HCT116 (cell line): ENCODE measurements around the gene FAM181A. TPM values are rescaled to one million over a fixed set of nuclear protein-coding genes. Genes with fewer than 3 reads are reported as not detected.

Experiments
- ATAC-seq: fragments of 200-7000 bp; cut with Tn5 transposase; 2 replicates; pipeline ENCODE4 v1.9.1; 2020; ENCODE audit warnings: mild to moderate bottlenecking, moderate library complexity
- BruUV-seq: library from RNA; stranded (reverse); fragments of 400-500 nt; replicated peaks from 2 replicates; lab custom pipeline; 2021; lab: Mats Ljungman, UMichigan
- CTCF ChIA-PET: fragments of 300-600 bp; sonication (Branson Sonifier 250); formaldehyde crosslinking; loops from one replicate; lab custom pipeline; 2021; ENCODE audit warnings: antibody characterized with exemption; lab: Charles Lee
- POLR2A ChIA-PET: fragments of 300-600, 350-600 bp; sonication (Branson Sonifier 250); formaldehyde crosslinking; loops from one replicate; lab custom pipeline; 2021; ENCODE audit warnings: antibody characterized with exemption; lab: Charles Lee
- RAD21 ChIA-PET, 2 experiments: fragments of 300-600 bp; sonication (Branson Sonifier 250); formaldehyde crosslinking; loops; one replicate each; lab custom pipeline; 2023; ENCODE audit warnings: low total read pairs in 2 of 2; ENCODE audit not compliant: uncharacterized antibody in 2 of 2, unreplicated experiment in 2 of 2, low non-redundant PET in 1 of 2; lab: Charles Lee
- DNase-seq: peaks from one replicate; pipeline ENCODE4 v3.0.0-alpha.2; 2010; ENCODE audit warnings: low read depth, low spot score
- H2AFZ ChIP-seq: fragments of 200-600 bp; shearing (Covaris generic), sonication (generic); 2 replicates; pipeline ENCODE4 v1.6.1; 2017; ENCODE audit warnings: low read depth, mixed run types, mixed read lengths, antibody characterized with exemption, low read length; ENCODE audit not compliant: poor library complexity, severe bottlenecking
- H3K27ac ChIP-seq: 2 replicates; pipeline ENCODE4 v1.5.1; 2012; ENCODE audit warnings: low read depth, low read length
- H3K27me3 ChIP-seq: fragments of 200-600 bp; sonication (generic); 2 replicates; pipeline ENCODE4 v1.6.1; 2016; ENCODE audit warnings: mixed run types, low read length, mixed read lengths; ENCODE audit not compliant: insufficient read depth
- H3K36me3 ChIP-seq, 2 experiments: fragments of 200-500 bp in 1 of 2; fragments of 200-600 bp in 1 of 2; sonication (Bioruptor generic) in 1 of 2; sonication (generic) in 1 of 2; 2 replicates each; pipeline versions ENCODE4 v1.5.1 to v1.6.1; 2014 to 2016; ENCODE audit warnings: low read length in 2 of 2, inconsistent platforms in 1 of 2, mixed read lengths in 1 of 2, mixed run types in 1 of 2; ENCODE audit not compliant: insufficient read depth in 2 of 2, control insufficient read depth in 1 of 2
- H3K4me1 ChIP-seq, 2 experiments: fragments of 200-600 bp in 1 of 2; sonication (generic) in 1 of 2; 2 replicates each; pipeline versions ENCODE4 v1.5.1 to v1.6.1; 2012 to 2017; ENCODE audit warnings: low read length in 2 of 2, inconsistent platforms in 1 of 2, mild to moderate bottlenecking in 1 of 2, mixed read lengths in 1 of 2, mixed run types in 1 of 2, moderate library complexity in 1 of 2; ENCODE audit not compliant: insufficient read depth in 2 of 2, control insufficient read depth in 1 of 2
- H3K4me2 ChIP-seq: fragments of 200-600 bp; sonication (generic); 2 replicates; pipeline ENCODE4 v1.6.1; 2017; ENCODE audit warnings: mixed run types, low read length, mixed read lengths
- H3K4me3 ChIP-seq, 2 experiments: fragments of 200-600 bp in 1 of 2; sonication (generic) in 1 of 2; replicated peaks in 1 of 2; 2 replicates each; pipeline ENCODE4 v1.5.1; 2011 to 2016; ENCODE audit warnings: low read length in 2 of 2, control low read depth in 1 of 2, low read depth in 1 of 2, mild to moderate bottlenecking in 1 of 2, mixed read lengths in 1 of 2, mixed run types in 1 of 2
- H3K79me2 ChIP-seq: fragments of 200-600 bp; sonication (generic); 2 replicates; pipeline ENCODE4 v1.6.1; 2017; ENCODE audit warnings: mild to moderate bottlenecking, mixed run types, low read length, moderate library complexity, mixed read lengths; ENCODE audit not compliant: insufficient read depth
- H3K9ac ChIP-seq: fragments of 200-600 bp; sonication (generic); 2 replicates; pipeline ENCODE4 v1.6.1; 2016; ENCODE audit warnings: low read length, mixed read lengths
- H3K9me2 ChIP-seq: fragments of 200-600 bp; sonication (generic), shearing (Covaris generic); 2 replicates; pipeline ENCODE4 v1.6.1; 2017; ENCODE audit warnings: mixed run types, mild to moderate bottlenecking, moderate library complexity; ENCODE audit not compliant: insufficient read depth
- H3K9me3 ChIP-seq, 2 experiments: fragments of 200-500 bp in 1 of 2; fragments of 200-600 bp in 1 of 2; sonication (Bioruptor generic) in 1 of 2; sonication (generic) in 1 of 2; 2 replicates each; pipeline ENCODE4 v1.6.1; 2014 to 2017; ENCODE audit warnings: low read length in 2 of 2, mixed read lengths in 2 of 2, inconsistent platforms in 1 of 2, low read depth in 1 of 2, mild to moderate bottlenecking in 1 of 2, mixed run types in 1 of 2, moderate library complexity in 1 of 2; ENCODE audit not compliant: control insufficient read depth in 1 of 2, insufficient read depth in 1 of 2
- H4K20me1 ChIP-seq: fragments of 200-600 bp; sonication (generic), shearing (Covaris generic); 2 replicates; pipeline ENCODE4 v1.6.1; 2017; ENCODE audit warnings: mixed run types, mild to moderate bottlenecking, moderate library complexity; ENCODE audit not compliant: insufficient read depth
- ATF3 ChIP-seq: IDR thresholded peaks from 2 replicates; pipeline ENCODE4 v1.6.1; 2012
- CBX3 ChIP-seq: IDR thresholded peaks from 2 replicates; pipeline ENCODE4 v1.6.1; 2012; ENCODE audit warnings: low read depth
- CEBPB ChIP-seq: IDR thresholded peaks from 2 replicates; pipeline ENCODE4 v1.6.1; 2012; ENCODE audit warnings: low read depth
- CTCF ChIP-seq, 3 experiments: fragments of 200-600 bp in 1 of 3; sonication (generic) in 1 of 3; IDR thresholded peaks in 2 of 3; conservative IDR thresholded peaks in 1 of 3; 2 replicates each; pipeline ENCODE4 v1.5.1; 2012 to 2017; ENCODE audit warnings: low read depth in 2 of 3, low read length in 2 of 3, antibody characterized with exemption in 1 of 3, borderline replicate concordance in 1 of 3, control low read depth in 1 of 3, mild to moderate bottlenecking in 1 of 3, mixed read lengths in 1 of 3, mixed run types in 1 of 3, moderate library complexity in 1 of 3; ENCODE audit not compliant: insufficient read depth in 1 of 3
- ELF1 ChIP-seq: IDR thresholded peaks from 2 replicates; pipeline ENCODE4 v1.6.1; 2012; ENCODE audit warnings: low read depth, borderline replicate concordance
- EZH2phosphoT487 ChIP-seq: fragments of 200-600 bp; IDR thresholded peaks from 2 replicates; pipeline ENCODE4 v1.6.1; 2018; ENCODE audit warnings: antibody characterized with exemption, borderline replicate concordance
- FOSL1 ChIP-seq: IDR thresholded peaks from 2 replicates; pipeline ENCODE4 v1.6.1; 2012; ENCODE audit warnings: low read depth
- POLR2A ChIP-seq: IDR thresholded peaks from 2 replicates; pipeline ENCODE4 v1.7.0; 2011; ENCODE audit warnings: borderline replicate concordance; ENCODE audit not compliant: insufficient read depth, insufficient read length; ENCODE audit errors: extremely low read depth
- SP1 ChIP-seq: IDR thresholded peaks from 2 replicates; pipeline ENCODE4 v1.6.1; 2012; ENCODE audit warnings: low read depth
- YY1 ChIP-seq: IDR thresholded peaks from 2 replicates; pipeline ENCODE4 v1.6.1; 2011; ENCODE audit warnings: low read length, low read depth, moderate library complexity, mild to moderate bottlenecking; ENCODE audit not compliant: insufficient replicate concordance; ENCODE audit errors: extremely low read depth
- ZNF274 ChIP-seq: fragments of 200-500 bp; sonication (Bioruptor generic); IDR thresholded peaks from 2 replicates; pipeline ENCODE4 v1.6.1; 2014; ENCODE audit warnings: mild to moderate bottlenecking, low read depth, low read length, inconsistent platforms
- intact Hi-C: fragments of 100-400 bp; cut with micrococcal nuclease; formaldehyde crosslinking; loops from 2 replicates; pipeline ENCODE4 v1.10.0; 2022
- total RNA-seq: library from RNA; stranded (reverse); gene quantifications from one replicate; pipeline ENCODE4 v1.2.1, GENCODE V29; 2021; ENCODE audit not compliant: unreplicated experiment

FAM181A gene
- total RNA-seq, 1 experiment from 2014 or later = not detected

- RAD21 ChIA-PET = interaction anchor here (1.3 to 2.7 kb wide), 2 partner anchors 31 to 57 kb away, joined by 4 to 21 read pairs (median 17); no protein-coding TSS in a partner anchor
- no peak for TF ChIP-seq CEBPB
- TF ChIP-seq CBX3 = no peak
- no peak for TF ChIP-seq ATF3
- no peak for TF ChIP-seq YY1
- no peak for TF ChIP-seq CTCF (IDR thresholded peaks at IDR 0.05 in 2 of 3, conservative IDR thresholded peaks at IDR 0.05 in 1 of 3; ENCODE audit: borderline replicate concordance in 1 of 3, insufficient read depth in 1 of 3, low read depth in 2 of 3, low read length in 2 of 3)
- TF ChIP-seq SP1 = no peak
- no peak for TF ChIP-seq EZH2phosphoT487
- no peak for TF ChIP-seq ELF1
- TF ChIP-seq POLR2A = no peak
- no peak for TF ChIP-seq FOSL1
- TF ChIP-seq ZNF274 = no peak
- BruUV-seq = no TSS peak
- CTCF ChIA-PET = interaction anchor here (0.7 to 8.7 kb wide), 4 partner anchors 10 to 31 kb away, joined by 4 to 120 read pairs (median 9); no protein-coding TSS in a partner anchor
- DNase-seq (no peak), ATAC-seq (no peak)
- intact Hi-C loops = loop anchor here (1.0 kb wide), 1 partner anchor 32 kb away; no protein-coding TSS in a partner anchor
- no peak overlapping the region for H3K4me3 ChIP-seq
- H3K9ac ChIP-seq = no peak overlapping the region
- POLR2A ChIA-PET = interaction anchor here (1.2 kb wide), 1 partner anchor 31 kb away, joined by 4 read pairs; no protein-coding TSS in a partner anchor
- H3K9me2 ChIP-seq = no peaks in the 10 kb centered on the region
- no peaks in the 10 kb centered on the region for H3K79me2 ChIP-seq
- H3K4me2 ChIP-seq = peak overlapping the region; percentile 16; the same call in 1 of the 2 replicates
- peaks cover 0 to 11% of the 10 kb centered on the region in 2 experiments; a peak in 2 of 4 replicates for H3K4me1 ChIP-seq
- H2AFZ ChIP-seq = peak overlapping the region; percentile 71
- H4K20me1 ChIP-seq = no peaks in the 10 kb centered on the region
- H3K36me3 ChIP-seq = no peaks in the 10 kb centered on the region
- no peaks in the 10 kb centered on the region for H3K27me3 ChIP-seq
- no peak overlapping the region for H3K27ac ChIP-seq
- H3K9me3 ChIP-seq = no peaks in the 10 kb centered on the region
These were observed 44.0 kb downstream of the FAM181A start for GRCh38 chr14:93970965-93971634.
